K562 (cell line): ENCODE measurements around the gene KDM4C. TPM values are rescaled to one million over a fixed set of nuclear protein-coding genes. Genes with fewer than 3 reads are reported as not detected.

Experiments used
- ATAC-seq: fragments of 200-7000 bp; cut with Tn5 transposase; 3 replicates; pipeline ENCODE4 v1.9.1; 2020; ENCODE audit warnings: moderate library complexity
- BruUV-seq: library from RNA; stranded (reverse); fragments of 400-500 nt; replicated peaks from 2 replicates; lab custom pipeline; 2021; lab: Mats Ljungman, UMichigan
- CTCF ChIA-PET: fragments of 300-600 bp; formaldehyde crosslinking; extraction: SDS; loops from one replicate; lab custom pipeline; 2021; ENCODE audit warnings: low intra/inter-chr PET ratio; lab: Yijun Ruan, JAX
- POLR2A ChIA-PET: fragments of 300-600, 350-650 bp; sonication (Branson Sonifier 250); formaldehyde crosslinking; extraction: SDS; loops from one replicate; lab custom pipeline; 2021; ENCODE audit warnings: antibody characterized with exemption, inconsistent platforms; lab: Yijun Ruan, JAX
- DNase-seq, 4 experiments: peaks; one replicate each; pipeline versions ENCODE4 v3.0.0 to v3.0.0-alpha.2; 2011 to 2018; ENCODE audit warnings: low spot score in 3 of 4, mixed read lengths in 3 of 4; ENCODE audit errors: extremely low read depth in 1 of 4
- FAIRE-seq: peaks from 2 replicates; lab custom pipeline; 2011; peaks lifted over from hg19 to GRCh38; lab: Jason Lieb, UNC
- H2AFZ ChIP-seq: 2 replicates; pipeline ENCODE4 v1.6.0; 2011; ENCODE audit warnings: low read depth, low read length, control low read depth, inconsistent platforms
- H3K27ac ChIP-seq: fragments of 200-600 bp; 3 replicates; pipeline ENCODE4 v1.8.0; 2011; ENCODE audit warnings: low read depth, mild to moderate bottlenecking, control low read depth, inconsistent platforms, low read length, moderate library complexity, mixed read lengths; ENCODE audit errors: extremely low read depth
- H3K27me3 ChIP-seq, 2 experiments: fragments of 300-600 bp in 1 of 2; 2 replicates in 1 of 2; 3 replicates in 1 of 2; pipeline versions ENCODE4 v1.6.0 to v1.8.0; 2011; ENCODE audit warnings: inconsistent platforms in 2 of 2, low read length in 2 of 2, mild to moderate bottlenecking in 1 of 2, mixed read lengths in 1 of 2, moderate library complexity in 1 of 2; ENCODE audit not compliant: control insufficient read depth in 2 of 2, insufficient read depth in 2 of 2
- H3K36me3 ChIP-seq: fragments of 300-600 bp; 3 replicates; pipeline ENCODE4 v1.8.0; 2011; ENCODE audit warnings: mild to moderate bottlenecking, low read length, inconsistent platforms; ENCODE audit not compliant: control insufficient read depth, insufficient read depth
- H3K4me1 ChIP-seq, 2 experiments: fragments of 200-600 bp in 1 of 2; replicated peaks in 1 of 2; 2 replicates in 1 of 2; 3 replicates in 1 of 2; pipeline versions ENCODE4 v1.5.1 to v1.8.0; 2011; ENCODE audit warnings: inconsistent platforms in 2 of 2, low read length in 2 of 2, mild to moderate bottlenecking in 1 of 2, mixed read lengths in 1 of 2, moderate library complexity in 1 of 2; ENCODE audit not compliant: control insufficient read depth in 2 of 2, insufficient read depth in 2 of 2
- H3K4me2 ChIP-seq: 2 replicates; pipeline ENCODE4 v1.6.1; 2011; ENCODE audit warnings: low read length, control low read depth, inconsistent platforms, mixed read lengths; ENCODE audit not compliant: insufficient read depth
- H3K4me3 ChIP-seq: fragments of 200-600 bp; sonication (generic), shearing (Covaris generic); 2 replicates; pipeline ENCODE4 v1.5.1; 2016; ENCODE audit warnings: control low read depth, inconsistent platforms
- H3K79me2 ChIP-seq: fragments of 200-600 bp; 3 replicates; pipeline ENCODE4 v1.8.0; 2011; ENCODE audit warnings: low read length, inconsistent platforms; ENCODE audit not compliant: control insufficient read depth, insufficient read depth
- H3K9ac ChIP-seq, 2 experiments: 2 replicates each; pipeline versions ENCODE4 v1.6.0 to v1.6.1; 2011; ENCODE audit warnings: low read depth in 2 of 2, low read length in 2 of 2, control low read depth in 1 of 2, inconsistent platforms in 1 of 2, mild to moderate bottlenecking in 1 of 2, mixed read lengths in 1 of 2; ENCODE audit not compliant: insufficient read depth in 1 of 2
- H3K9me1 ChIP-seq: one replicate; pipeline ENCODE4 v1.6.0; 2011; ENCODE audit warnings: inconsistent platforms, mild to moderate bottlenecking, low read length, moderate library complexity; ENCODE audit not compliant: control insufficient read depth, insufficient read depth
- H3K9me3 ChIP-seq: replicated peaks from 2 replicates; pipeline ENCODE4 v1.5.1; 2011; ENCODE audit warnings: low read depth, low read length, inconsistent platforms; ENCODE audit not compliant: control insufficient read depth, insufficient read depth
- H4K20me1 ChIP-seq: replicated peaks from 2 replicates; pipeline ENCODE4 v1.6.1; 2011; ENCODE audit warnings: low read length, inconsistent platforms, mixed read lengths; ENCODE audit not compliant: control insufficient read depth, insufficient read depth
- BRCA1 ChIP-seq, 2 experiments: fragments of 450-650 bp in 1 of 2; sonication (generic) in 1 of 2; formaldehyde crosslinking in 1 of 2; IDR thresholded peaks; 2 replicates each; pipeline versions ENCODE4 v1.5.0 to v1.6.1; 2017 to 2020; ENCODE audit warnings: mild to moderate bottlenecking in 1 of 2, missing genetic modification reagents in 1 of 2
- CBX1 ChIP-seq: sonication (generic); IDR thresholded peaks from 2 replicates; pipeline ENCODE4 v1.6.1; 2016; ENCODE audit warnings: antibody characterized with exemption, low read depth, mild to moderate bottlenecking
- CXXC5 ChIP-seq: fragments of 250-450 bp; sonication (Bioruptor Pico); IDR thresholded peaks from 2 replicates; pipeline ENCODE4 v1.8.0; 2022; ENCODE audit warnings: inconsistent platforms, mild to moderate bottlenecking, moderate library complexity
- E4F1 ChIP-seq: fragments of 250-450 bp; sonication (Bioruptor Pico); IDR thresholded peaks from 2 replicates; pipeline ENCODE4 v1.5.0; 2021; ENCODE audit warnings: mild to moderate bottlenecking, borderline replicate concordance
- FUS ChIP-seq: fragments of 200-400 bp; formaldehyde crosslinking; optimal IDR thresholded peaks from 2 replicates; pipeline ENCODE3; 2017; ENCODE audit warnings: low read depth, low read length
- GTF2B ChIP-seq: IDR thresholded peaks from 2 replicates; pipeline ENCODE4 v1.6.1; 2011; ENCODE audit not compliant: insufficient read length; ENCODE audit errors: extremely low read depth
- JUND ChIP-seq, 2 experiments: IDR thresholded peaks; 2 replicates in 1 of 2; 3 replicates in 1 of 2; pipeline ENCODE4 v1.6.1; 2011; ENCODE audit warnings: borderline replicate concordance in 2 of 2, low read depth in 2 of 2, low read length in 2 of 2, improper control_type of control experiment in 1 of 2, missing biosample characterization in 1 of 2, missing genetic modification characterization in 1 of 2, missing genetic modification reagents in 1 of 2
- L3MBTL2 ChIP-seq: fragments of 450-650 bp; IDR thresholded peaks from 2 replicates; pipeline ENCODE4 v1.6.1; 2016; ENCODE audit warnings: mild to moderate bottlenecking, moderate library complexity
- NCOA2 ChIP-seq, 2 experiments: fragments of 450-650 bp; IDR thresholded peaks; 2 replicates each; pipeline ENCODE4 v1.6.1; 2018; ENCODE audit warnings: mild to moderate bottlenecking in 2 of 2, moderate library complexity in 1 of 2; ENCODE audit not compliant: partially characterized antibody in 2 of 2
- XRCC5 ChIP-seq: fragments of 200-400 bp; formaldehyde crosslinking; IDR thresholded peaks from 2 replicates; pipeline ENCODE4 v1.6.1; 2017; ENCODE audit warnings: low read depth, mild to moderate bottlenecking, low read length
- ZBTB43 ChIP-seq: sonication (generic); formaldehyde crosslinking; IDR thresholded peaks from 2 replicates; pipeline ENCODE4 v1.8.0; 2023; ENCODE audit warnings: mild to moderate bottlenecking, missing genetic modification reagents
- ZNF668 ChIP-seq: fragments of 250-450 bp; sonication (Bioruptor Pico); IDR thresholded peaks from 2 replicates; pipeline ENCODE4 v1.8.0; 2022; ENCODE audit warnings: mild to moderate bottlenecking, inconsistent platforms
- WGBS: fragments of 100-300 bp; shearing (Covaris generic); methylation state at CpG from one replicate; pipeline ENCODE4 v1.1.6; 2016; ENCODE audit warnings: low coverage, mixed read lengths; ENCODE audit not compliant: insufficient coverage; ENCODE audit errors: missing lambda C conversion rate; 5-methylcytosine and 5-hydroxymethylcytosine counted together
- in situ Hi-C: fragments of 300-500 bp; cut with MboI; formaldehyde crosslinking; loops from 4 replicates; pipeline ENCODE4 v1.15.0; 2018; ENCODE audit warnings: inconsistent platforms, mixed read lengths
- intact Hi-C: fragments of 100-400 bp; cut with micrococcal nuclease; formaldehyde crosslinking; loops from 2 replicates; pipeline ENCODE4 v1.14.2; 2022
- polyA plus RNA-seq, 8 experiments: library from polyadenylated mRNA; depleted of rRNA in 4 of 8; stranded (reverse) in 5 of 8; unstranded in 3 of 8; fragments of >200 nt; fragmentation: Nextera tagmentation in 2 of 8; fragmentation: Illumina TruSeq in 1 of 8; extraction: Ambion mirVana in 2 of 8; extraction: Trizol in 1 of 8; gene quantifications; 2 replicates each; pipeline versions ENCODE4 v1.2.1 to v1.2.3, GENCODE V29; 2011 to 2014; ENCODE audit warnings: inconsistent platforms in 1 of 8, missing spikeins in 1 of 8
- total RNA-seq, 7 experiments: library from RNA; depleted of rRNA in 6 of 7; stranded (reverse); fragments of >200 nt in 6 of 7; fragmentation: Illumina TruSeq in 2 of 7; extraction: Trizol in 2 of 7; gene quantifications; 2 replicates each; pipeline versions ENCODE4 v1.2.1 to v1.2.3, GENCODE V29; 2011 to 2021; ENCODE audit warnings: low replicate concordance in 1 of 7
- TF ChIP-seq, protein P1 (sequence below): sonication (generic); formaldehyde crosslinking; IDR thresholded peaks from 2 replicates; pipeline ENCODE4 v1.8.0; 2022; ENCODE audit warnings: mild to moderate bottlenecking, missing genetic modification reagents

KDM4C gene
- total and polyA plus RNA-seq, 9 of the 15 experiments (the other 6 are each of a cell fraction or from before 2014, with no cell fraction given): 5.4 to 17.0 (median 12.6) TPM

- no peak for TF ChIP-seq CXXC5
Measured at GRCh38 chr9:6996061-6996854, 238.5 kb downstream of the KDM4C start (continued).

DNA sequence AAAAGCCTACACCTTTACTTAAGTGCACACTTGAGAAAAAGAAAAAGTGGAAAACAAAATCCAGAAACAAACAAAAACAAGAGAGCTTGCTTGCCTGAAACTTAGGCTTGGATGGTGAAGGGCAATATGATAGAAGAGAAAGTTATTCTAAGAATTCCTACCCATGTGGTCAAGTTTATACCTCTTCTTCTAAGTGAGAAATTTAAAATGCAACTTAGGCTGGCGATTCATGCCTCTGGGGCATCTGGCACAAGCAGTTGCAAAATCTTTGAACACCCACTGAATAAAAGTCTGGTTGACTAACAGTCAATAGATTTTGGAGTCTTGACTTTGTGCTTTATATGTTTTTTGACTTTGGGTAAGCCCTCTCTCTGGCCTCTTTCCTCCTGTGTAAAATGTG is 239.6 kb downstream of the KDM4C start:
- H4K20me1 ChIP-seq: no peaks in the 10 kb centered on the region
- ATAC-seq (no peak), DNase-seq (no peak), FAIRE-seq (no peak)
- intact Hi-C loops (no loop called here), in situ Hi-C loops (no loop called here)
- no peak overlapping the region for H3K27ac ChIP-seq
- ChIA-PET CTCF (no interaction called here), POLR2A (interaction anchor here (0.6 kb wide), 1 partner anchor 9 kb away, joined by 3 read pairs; no protein-coding TSS in a partner anchor)
- no peaks in the 10 kb centered on the region for H3K9me1 ChIP-seq
- no peak overlapping the region for H2AFZ ChIP-seq
- H3K36me3 ChIP-seq: 0 out of 3 replicates have a peak, but pooled peaks cover 4% of the 10 kb centered on the region
- no TSS peak for BruUV-seq
- no peak overlapping the region for H3K4me2 ChIP-seq
- no peak overlapping the region for H3K9ac ChIP-seq
- no peaks in the 10 kb centered on the region for H3K4me1 ChIP-seq
- no peak overlapping the region for H3K4me3 ChIP-seq
- H3K27me3 ChIP-seq: no peaks in the 10 kb centered on the region
- no peaks in the 10 kb centered on the region for H3K79me2 ChIP-seq
- WGBS: 86% methylated on average over 1 of the region's 1 CpG
- no peaks in the 10 kb centered on the region for H3K9me3 ChIP-seq
- no peak for TF ChIP-seq GTF2B
- TF ChIP-seq, protein P1, sequence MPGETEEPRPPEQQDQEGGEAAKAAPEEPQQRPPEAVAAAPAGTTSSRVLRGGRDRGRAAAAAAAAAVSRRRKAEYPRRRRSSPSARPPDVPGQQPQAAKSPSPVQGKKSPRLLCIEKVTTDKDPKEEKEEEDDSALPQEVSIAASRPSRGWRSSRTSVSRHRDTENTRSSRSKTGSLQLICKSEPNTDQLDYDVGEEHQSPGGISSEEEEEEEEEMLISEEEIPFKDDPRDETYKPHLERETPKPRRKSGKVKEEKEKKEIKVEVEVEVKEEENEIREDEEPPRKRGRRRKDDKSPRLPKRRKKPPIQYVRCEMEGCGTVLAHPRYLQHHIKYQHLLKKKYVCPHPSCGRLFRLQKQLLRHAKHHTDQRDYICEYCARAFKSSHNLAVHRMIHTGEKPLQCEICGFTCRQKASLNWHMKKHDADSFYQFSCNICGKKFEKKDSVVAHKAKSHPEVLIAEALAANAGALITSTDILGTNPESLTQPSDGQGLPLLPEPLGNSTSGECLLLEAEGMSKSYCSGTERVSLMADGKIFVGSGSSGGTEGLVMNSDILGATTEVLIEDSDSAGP (CRISPR knock-in tag): no peak
- TF ChIP-seq ZBTB43 (CRISPR knock-in tag): no peak
- no peak for TF ChIP-seq NCOA2 (IDR thresholded peaks at IDR 0.05; ENCODE audit: partially characterized antibody in 2 of 2)
- TF ChIP-seq BRCA1 (IDR thresholded peaks at IDR 0.05): no peak
- TF ChIP-seq BRCA1 (CRISPR knock-in tag; IDR thresholded peaks at IDR 0.05): no peak
- TF ChIP-seq ZNF668 (CRISPR knock-in tag): no peak
- no peak for TF ChIP-seq CBX1
- no peak for TF ChIP-seq L3MBTL2
- TF ChIP-seq E4F1: no peak
- TF ChIP-seq XRCC5: no peak
- TF ChIP-seq FUS: no peak
- TF ChIP-seq JUND (IDR thresholded peaks at IDR 0.05; ENCODE audit: borderline replicate concordance, low read depth, low read length): no peak
- TF ChIP-seq JUND (tag; IDR thresholded peaks at IDR 0.05; ENCODE audit: borderline replicate concordance, low read depth, low read length): no peak
- TF ChIP-seq, all 486 proteins: peak for 0
